ENCODE results near the gene HS1BP3. TPM values are rescaled to one million over a fixed set of nuclear protein-coding genes. Genes with fewer than 3 reads are reported as not detected.

The HS1BP3 gene
- total and polyA plus RNA-seq, 2 of the 4 experiments (the other 2 are of a cell fraction): 9.0 to 14.8 TPM

- H3K23ac ChIP-seq (ENCODE audit: low read depth, low read length): peak overlapping the region; percentile 97
- H3K56ac ChIP-seq (ENCODE audit: extremely low read depth, insufficient read depth, low read length): peak overlapping the region; percentile 90; the same call in 1 of the 2 replicates
- peak overlapping the region; percentile 8; the same call in 1 of the 2 replicates for H3K9ac ChIP-seq (ENCODE audit: low read depth, low read length)
- H4K5ac ChIP-seq (ENCODE audit: low read depth, low read length): peak overlapping the region; percentile 92
- H3K4me2 ChIP-seq (ENCODE audit: low read depth, low read length): no peak overlapping the region
- peak overlapping the region; percentile 99 for H2BK20ac ChIP-seq (ENCODE audit: low read depth, low read length)
- H2BK5ac ChIP-seq (ENCODE audit: low read depth, low read length, poor library complexity, severe bottlenecking): peak overlapping the region; percentile 98
- ATAC-seq (ENCODE audit: low read depth) (no peak), DNase-seq (no peak)
- no peaks in the 10 kb centered on the region for H3K9me3 ChIP-seq (ENCODE audit: control insufficient read depth, insufficient read depth, low read length)
- H4K91ac ChIP-seq (ENCODE audit: insufficient read depth, low read depth, low read length): peak overlapping the region; percentile 99
- POLR2A ChIA-PET (ENCODE audit: unreplicated experiment): interaction anchor here (1.1 kb wide), 1 partner anchor 138 kb away, joined by 7 read pairs; the partner anchor contains the start of gene RHOB
- H3K27me3 ChIP-seq (ENCODE audit: control insufficient read depth, insufficient read depth, low read length): no peaks in the 10 kb centered on the region
- H2AFZ ChIP-seq (replicated peaks; ENCODE audit: low read length, poor library complexity): peak overlapping the region; percentile 78
- H3K27ac ChIP-seq (ENCODE audit: insufficient read depth, low read length): peak overlapping the region; percentile 96
- peaks cover 0 to 6% of the 10 kb centered on the region in 2 experiments; a peak in 1 of 4 replicates for H3K79me1 ChIP-seq (ENCODE audit: low read depth in 1 of 2, low read length in 2 of 2)
- no peak overlapping the region for H3K4me3 ChIP-seq (ENCODE audit: insufficient read depth, low read depth, low read length)
- no peaks in the 10 kb centered on the region for H3K36me3 ChIP-seq (ENCODE audit: control insufficient read depth, insufficient read depth, low read length)
- BruUV-seq (replicated peaks): no TSS peak
- H2AK9ac ChIP-seq (replicated peaks; ENCODE audit: low read depth, low read length, poor library complexity): peak overlapping the region; percentile 2
- peak overlapping the region; percentile 88 to 96 for H4K8ac ChIP-seq (ENCODE audit: low read depth in 2 of 2, low read length in 2 of 2)
- peak overlapping the region; percentile 95 for H3K14ac ChIP-seq (replicated peaks; ENCODE audit: low read depth, low read length)
- in situ Hi-C loops (cut with MboI; ENCODE audit: low sequenced_read_pairs) (no loop called here), dilution Hi-C loops (cut with HindIII; ENCODE audit: low sequenced_read_pairs, unreplicated experiment) (no loop called here), intact Hi-C loops (cut with micrococcal nuclease) (no loop called here)
- peak overlapping the region; percentile 91; the same call in 2 of the 3 replicates for H2BK15ac ChIP-seq (ENCODE audit: low read depth, low read length)
- H4K20me1 ChIP-seq (ENCODE audit: insufficient read depth, low read length): no peaks in the 10 kb centered on the region
- H3K18ac ChIP-seq (ENCODE audit: low read depth, low read length): peak overlapping the region; percentile 93
- peaks cover 40% of the 10 kb centered on the region for H3K4me1 ChIP-seq (ENCODE audit: control insufficient read depth, insufficient read depth, low read length)
- CTCF ChIA-PET: interaction anchor here (0.6 kb wide), 1 partner anchor 57 kb away, joined by 4 read pairs; no protein-coding TSS in a partner anchor
- peak overlapping the region; percentile 99 for H3K4ac ChIP-seq (ENCODE audit: low read depth, low read length)
- H2AK5ac ChIP-seq (ENCODE audit: low read depth, low read length): peak overlapping the region; percentile 98
- 90% methylated on average over 2 of the region's 5 CpGs; no CpG with 5 or more reads in 1 of the 2 experiments for WGBS, 2 experiments (ENCODE audit: extremely low coverage in 2 of 2, insufficient read length in 1 of 2)
- TF ChIP-seq, protein P1, sequence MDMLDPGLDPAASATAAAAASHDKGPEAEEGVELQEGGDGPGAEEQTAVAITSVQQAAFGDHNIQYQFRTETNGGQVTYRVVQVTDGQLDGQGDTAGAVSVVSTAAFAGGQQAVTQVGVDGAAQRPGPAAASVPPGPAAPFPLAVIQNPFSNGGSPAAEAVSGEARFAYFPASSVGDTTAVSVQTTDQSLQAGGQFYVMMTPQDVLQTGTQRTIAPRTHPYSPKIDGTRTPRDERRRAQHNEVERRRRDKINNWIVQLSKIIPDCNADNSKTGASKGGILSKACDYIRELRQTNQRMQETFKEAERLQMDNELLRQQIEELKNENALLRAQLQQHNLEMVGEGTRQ (IDR thresholded peaks at IDR 0.05; ENCODE audit: low read depth, low read length): no peak
- TF ChIP-seq BHLHE40 (IDR thresholded peaks at IDR 0.05; ENCODE audit: low read depth, low read length): no peak
- TF ChIP-seq MXI1 (IDR thresholded peaks at IDR 0.05; ENCODE audit: borderline replicate concordance, low read depth, low read length): no peak
- H2BK120ac ChIP-seq (ENCODE audit: low read depth, low read length): peak overlapping the region; percentile 99
- H3K9me1 ChIP-seq (ENCODE audit: insufficient read depth, low read length): peaks cover 40% of the 10 kb centered on the region
Observed at GRCh38 chr2:20585359-20585709, 65.6 kb downstream of the HS1BP3 start.
